ENCODE data around the gene TP63. TPM values are rescaled to one million over a fixed set of nuclear protein-coding genes. Genes with fewer than 3 reads are reported as not detected.

The TP63 gene
- total and polyA plus RNA-seq, 2 donors (not counting 3 experiments of a cell fraction or from before 2014, with no cell fraction given) = not detected

DNA sequence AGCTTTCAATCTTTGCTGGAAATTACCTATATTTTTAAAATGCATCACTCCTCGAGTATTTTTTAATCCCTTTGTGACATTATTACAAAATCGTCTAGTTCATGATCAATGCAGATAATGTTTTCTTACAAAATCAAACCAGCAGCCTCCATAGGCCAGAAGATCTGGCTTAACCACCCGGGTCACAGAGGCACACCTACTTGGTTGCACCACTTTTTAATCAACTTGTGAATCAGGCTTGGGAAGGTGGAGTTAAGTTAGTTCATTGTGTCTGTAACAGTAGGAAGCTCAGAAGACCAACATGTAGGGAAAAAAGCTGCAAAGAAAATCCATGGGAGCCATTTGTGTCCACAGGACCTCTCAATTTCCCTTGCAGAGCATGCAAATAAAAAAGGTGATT, 148.0 kb downstream of the TP63 start:
- intact Hi-C loops (cut with micrococcal nuclease) = no loop called here
- ChIA-PET POLR2A (no interaction called here), CTCF (interaction anchor here (1.2 to 2.7 kb wide), 6 partner anchors 11 to 169 kb away, joined by 3 to 10 read pairs (median 4); no protein-coding TSS in a partner anchor)
- Histone ChIP-seq H3K4me3 (replicated peaks in 1 of 3; ENCODE audit: insufficient read depth in 1 of 3, low read depth in 1 of 3, low read length in 3 of 3) (no peak overlapping the region), H3K27me3 (ENCODE audit: control insufficient read depth in 2 of 2, insufficient read depth in 2 of 2, low read length in 2 of 2) (no peaks in the 10 kb centered on the region), H3K79me2 (ENCODE audit: control insufficient read depth, insufficient read depth, low read length) (no peaks in the 10 kb centered on the region), H3K36me3 (ENCODE audit: control insufficient read depth in 2 of 2, extremely low read depth in 1 of 2, insufficient read depth in 2 of 2, low read length in 2 of 2) (no peaks in the 10 kb centered on the region), H3K4me2 (ENCODE audit: insufficient read depth, low read length) (no peak overlapping the region), H3K9me1 (replicated peaks; ENCODE audit: control insufficient read depth, extremely low read depth, insufficient read depth, low read length) (no peaks in the 10 kb centered on the region), H3K9me3 (replicated peaks; ENCODE audit: control insufficient read depth, insufficient read depth, low read length) (no peaks in the 10 kb centered on the region), H3K27ac (ENCODE audit: insufficient read depth, low read depth, low read length) (no peak overlapping the region), H3K4me1 (ENCODE audit: control insufficient read depth, extremely low read depth, insufficient read depth, low read length) (peaks cover 4% of the 10 kb centered on the region), H2AFZ (ENCODE audit: low read depth, low read length) (no peak overlapping the region), H3K9ac (replicated peaks; ENCODE audit: extremely low read depth, insufficient read depth, low read length) (no peak overlapping the region), H4K20me1 (replicated peaks; ENCODE audit: control insufficient read depth, extremely low read depth, insufficient read depth, low read length) (no peaks in the 10 kb centered on the region)
- DNase-seq (ENCODE audit: low read depth, low spot score) (no peak), FAIRE-seq (no peak)
- BruUV-seq (replicated peaks) = no TSS peak
- dilution Hi-C loops (cut with MboI; ENCODE audit: extremely low pct_ligation_motif_present, low sequenced_read_pairs) = no loop called here
- TF ChIP-seq, protein P1, sequence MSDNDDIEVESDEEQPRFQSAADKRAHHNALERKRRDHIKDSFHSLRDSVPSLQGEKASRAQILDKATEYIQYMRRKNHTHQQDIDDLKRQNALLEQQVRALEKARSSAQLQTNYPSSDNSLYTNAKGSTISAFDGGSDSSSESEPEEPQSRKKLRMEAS (IDR thresholded peaks at IDR 0.05; ENCODE audit: insufficient read depth, insufficient read length) = no peak
- no peak for TF ChIP-seq POLR2A (IDR thresholded peaks at IDR 0.05; ENCODE audit: low read depth, low read length)
- no peak for TF ChIP-seq FOS (IDR thresholded peaks at IDR 0.05; ENCODE audit: borderline replicate concordance, insufficient read depth, low read length)
- TF ChIP-seq, protein P2, sequence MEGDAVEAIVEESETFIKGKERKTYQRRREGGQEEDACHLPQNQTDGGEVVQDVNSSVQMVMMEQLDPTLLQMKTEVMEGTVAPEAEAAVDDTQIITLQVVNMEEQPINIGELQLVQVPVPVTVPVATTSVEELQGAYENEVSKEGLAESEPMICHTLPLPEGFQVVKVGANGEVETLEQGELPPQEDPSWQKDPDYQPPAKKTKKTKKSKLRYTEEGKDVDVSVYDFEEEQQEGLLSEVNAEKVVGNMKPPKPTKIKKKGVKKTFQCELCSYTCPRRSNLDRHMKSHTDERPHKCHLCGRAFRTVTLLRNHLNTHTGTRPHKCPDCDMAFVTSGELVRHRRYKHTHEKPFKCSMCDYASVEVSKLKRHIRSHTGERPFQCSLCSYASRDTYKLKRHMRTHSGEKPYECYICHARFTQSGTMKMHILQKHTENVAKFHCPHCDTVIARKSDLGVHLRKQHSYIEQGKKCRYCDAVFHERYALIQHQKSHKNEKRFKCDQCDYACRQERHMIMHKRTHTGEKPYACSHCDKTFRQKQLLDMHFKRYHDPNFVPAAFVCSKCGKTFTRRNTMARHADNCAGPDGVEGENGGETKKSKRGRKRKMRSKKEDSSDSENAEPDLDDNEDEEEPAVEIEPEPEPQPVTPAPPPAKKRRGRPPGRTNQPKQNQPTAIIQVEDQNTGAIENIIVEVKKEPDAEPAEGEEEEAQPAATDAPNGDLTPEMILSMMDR (IDR thresholded peaks at IDR 0.05; ENCODE audit: extremely low read depth in 1 of 2, insufficient read depth in 1 of 2, low read depth in 1 of 2, low read length in 2 of 2) = no peak
- TF ChIP-seq EZH2 (IDR thresholded peaks at IDR 0.05; ENCODE audit: borderline replicate concordance, low read depth, low read length, severe bottlenecking) = no peak
- TF ChIP-seq POLR2AphosphoS5 (IDR thresholded peaks at IDR 0.05; ENCODE audit: insufficient read depth, low read depth, low read length) = no peak
- no peak for TF ChIP-seq MYC (IDR thresholded peaks at IDR 0.05; ENCODE audit: low read depth, low read length)
- TF ChIP-seq GATA2 (IDR thresholded peaks at IDR 0.05; ENCODE audit: insufficient read depth, insufficient read length, low read depth, low read length) = no peak
- TF ChIP-seq JUN (IDR thresholded peaks at IDR 0.05; ENCODE audit: borderline replicate concordance, insufficient read depth, insufficient read length, low read depth) = no peak

All from endothelial cell of umbilical vein (primary cell).